NT2/D1 (cell line): ENCODE results near the gene AMBRA1.

Experiments used
- YY1 ChIP-seq: IDR thresholded peaks from 2 replicates; pipeline ENCODE4 v1.6.1; 2011; ENCODE audit not compliant: insufficient read length, insufficient read depth
- ZNF274 ChIP-seq: IDR thresholded peaks from 2 replicates; pipeline ENCODE4 v1.6.1; 2011; ENCODE audit warnings: mild to moderate bottlenecking, low read depth, low read length

DNA sequence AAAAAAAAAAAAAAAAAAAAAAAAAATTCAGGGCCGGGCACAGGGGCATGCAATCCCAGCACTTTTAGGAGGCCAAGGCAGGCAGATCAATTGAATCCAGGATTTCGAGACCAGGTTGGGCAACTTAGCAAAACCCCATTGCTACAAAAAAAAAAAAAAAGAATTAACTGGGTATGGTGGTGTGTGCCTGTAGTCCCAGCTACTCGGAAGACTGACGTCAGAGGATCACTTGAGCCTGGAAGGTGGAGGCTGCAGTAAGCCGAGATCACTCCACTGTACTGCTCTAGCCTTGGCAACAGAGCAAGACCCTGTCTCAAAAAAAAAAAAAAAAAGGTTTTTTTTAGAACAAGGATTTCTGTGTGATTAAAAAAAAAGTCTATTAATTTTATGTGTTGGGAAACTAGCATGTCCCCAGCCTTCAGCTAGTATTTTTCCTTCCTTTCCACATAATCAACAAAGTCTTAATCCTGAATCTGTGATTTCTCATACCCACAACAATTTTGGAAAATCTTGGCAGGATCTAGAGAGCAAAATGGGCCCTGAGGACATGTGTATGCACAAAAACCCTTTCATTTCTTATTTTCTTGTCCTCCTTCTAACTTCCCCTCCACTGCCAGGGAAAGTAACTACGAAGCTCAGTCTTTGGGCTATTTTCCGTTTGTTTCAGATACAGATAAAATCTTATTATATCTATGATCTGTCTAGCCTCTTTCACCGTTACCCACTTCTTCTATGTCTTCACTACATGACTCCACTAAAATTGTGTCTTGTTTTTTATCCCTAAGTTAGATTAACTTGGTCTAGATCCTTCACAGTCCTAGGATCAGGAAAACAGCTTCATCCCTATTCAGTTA is 5.7 kb upstream of the AMBRA1 start:
- TF ChIP-seq ZNF274 (no peak), YY1 (no peak)
